GM12878 (cell line): ENCODE measurements around the gene VEGFB. TPM values are rescaled to one million over a fixed set of nuclear protein-coding genes. Genes with fewer than 3 reads are reported as not detected.

Source experiments
- ATAC-seq: fragments of 200-7000 bp; cut with Tn5 transposase; 3 replicates; pipeline ENCODE4 v1.9.1; 2020; ENCODE audit warnings: mild to moderate bottlenecking, moderate library complexity
- BruUV-seq: library from RNA; stranded (reverse); fragments of 400-500 nt; replicated peaks from 2 replicates; lab custom pipeline; 2021; lab: Mats Ljungman, UMichigan
- CTCF ChIA-PET: fragments of 300-600 bp; sonication (Branson Sonifier 250); formaldehyde crosslinking; extraction: SDS; loops from one replicate; lab custom pipeline; 2021; ENCODE audit warnings: inconsistent platforms; lab: Yijun Ruan, JAX
- POLR2A ChIA-PET: fragments of 350-600 bp; formaldehyde crosslinking; extraction: SDS; loops from one replicate; lab custom pipeline; 2021; ENCODE audit warnings: inconsistent platforms; lab: Charles Lee
- RAD21 ChIA-PET: fragments of 300-600 bp; sonication (Branson Sonifier 250); formaldehyde crosslinking; loops from one replicate; lab custom pipeline; 2023; ENCODE audit warnings: antibody characterized with exemption; ENCODE audit not compliant: unreplicated experiment; lab: Charles Lee
- SMC1A ChIA-PET: fragments of 300-600 bp; sonication (Branson Sonifier 250); formaldehyde crosslinking; loops from one replicate; lab custom pipeline; 2023; ENCODE audit not compliant: unreplicated experiment, uncharacterized antibody; lab: Charles Lee
- DNase-seq: peaks from one replicate; pipeline ENCODE4 v3.0.0-alpha.2; 2011; ENCODE audit warnings: low read depth, low spot score
- FAIRE-seq: peaks from 3 replicates; lab custom pipeline; 2011; peaks lifted over from hg19 to GRCh38; lab: Jason Lieb, UNC
- H2AFZ ChIP-seq: 2 replicates; pipeline ENCODE4 v1.6.0; 2011; ENCODE audit warnings: low read depth, low read length, control low read depth; ENCODE audit not compliant: control insufficient read depth
- H3K27ac ChIP-seq: 2 replicates; pipeline ENCODE4 v1.5.1; 2011; ENCODE audit warnings: control low read depth; ENCODE audit not compliant: control insufficient read depth, insufficient read depth
- H3K27me3 ChIP-seq, 2 experiments: replicated peaks in 1 of 2; 2 replicates each; pipeline versions ENCODE4 v1.6.0 to v1.6.1; 2011; ENCODE audit warnings: low read length in 1 of 2; ENCODE audit not compliant: control insufficient read depth in 2 of 2, insufficient read depth in 2 of 2
- H3K36me3 ChIP-seq, 2 experiments: 2 replicates each; pipeline ENCODE4 v1.5.1; 2011; ENCODE audit warnings: low read length in 1 of 2; ENCODE audit not compliant: control insufficient read depth in 2 of 2, insufficient read depth in 2 of 2
- H3K4me1 ChIP-seq: 2 replicates; pipeline ENCODE4 v1.6.1; 2011; ENCODE audit warnings: mild to moderate bottlenecking, low read length, moderate library complexity, mixed read lengths; ENCODE audit not compliant: control insufficient read depth, insufficient read depth
- H3K4me2 ChIP-seq: 2 replicates; pipeline ENCODE4 v1.6.0; 2011; ENCODE audit warnings: control low read depth; ENCODE audit not compliant: control insufficient read depth, insufficient read depth
- H3K4me3 ChIP-seq: fragments of 200-600 bp; sonication (generic); 2 replicates; pipeline ENCODE4 v1.5.1; 2016
- H3K79me2 ChIP-seq: 2 replicates; pipeline ENCODE4 v1.6.0; 2011; ENCODE audit warnings: low read length; ENCODE audit not compliant: control insufficient read depth, insufficient read depth
- H3K9ac ChIP-seq: 2 replicates; pipeline ENCODE4 v1.8.0; 2011; ENCODE audit warnings: low read length, control low read depth, mixed read lengths; ENCODE audit not compliant: control insufficient read depth, insufficient read depth
- H3K9me3 ChIP-seq: replicated peaks from 3 replicates; pipeline ENCODE4 v1.5.1; 2011; ENCODE audit warnings: mild to moderate bottlenecking, low read length; ENCODE audit not compliant: control insufficient read depth, insufficient read depth
- H4K20me1 ChIP-seq: 2 replicates; pipeline ENCODE4 v1.6.0; 2011; ENCODE audit not compliant: control insufficient read depth, insufficient read depth
- BRCA1 ChIP-seq: IDR thresholded peaks from 2 replicates; pipeline ENCODE4 v1.6.1; 2011; ENCODE audit warnings: low read depth, low read length, improper control_type of control experiment
- CHD1 ChIP-seq: IDR thresholded peaks from 2 replicates; pipeline ENCODE4 v1.6.1; 2012; ENCODE audit warnings: low read depth, low read length, improper control_type of control experiment
- CHD2 ChIP-seq: IDR thresholded peaks from 2 replicates; pipeline ENCODE4 v1.6.1; 2011; ENCODE audit warnings: low read depth, low read length, improper control_type of control experiment, borderline replicate concordance
- CREM ChIP-seq: IDR thresholded peaks from 2 replicates; pipeline ENCODE4 v1.6.1; 2014; ENCODE audit warnings: antibody characterized with exemption, low read depth
- EP300 ChIP-seq, 2 experiments: fragments of 150-350 bp in 1 of 2; IDR thresholded peaks; 2 replicates each; pipeline ENCODE4 v1.6.1; 2011 to 2012; ENCODE audit warnings: low read depth in 2 of 2, low read length in 2 of 2, borderline replicate concordance in 1 of 2, improper control_type of control experiment in 1 of 2, inconsistent platforms in 1 of 2; ENCODE audit not compliant: control insufficient read depth in 1 of 2
- HCFC1 ChIP-seq: fragments of 150-350 bp; IDR thresholded peaks from 2 replicates; pipeline ENCODE4 v1.6.1; 2014; ENCODE audit warnings: low read length
- KAT2A ChIP-seq: conservative IDR thresholded peaks from 2 replicates; pipeline ENCODE4 v1.6.1; 2011; ENCODE audit warnings: low read depth, low read length; ENCODE audit not compliant: control insufficient read depth
- KLF5 ChIP-seq: fragments of 450-650 bp; IDR thresholded peaks from 2 replicates; pipeline ENCODE4 v1.6.1; 2014; ENCODE audit warnings: mild to moderate bottlenecking; ENCODE audit not compliant: partially characterized antibody
- MXI1 ChIP-seq: fragments of 150-350 bp; IDR thresholded peaks from 2 replicates; pipeline ENCODE4 v1.6.1; 2011; ENCODE audit warnings: low read depth, mild to moderate bottlenecking, inconsistent platforms, low read length, improper control_type of control experiment
- SREBF2 ChIP-seq: IDR thresholded peaks from 2 replicates; pipeline ENCODE4 v1.6.1; 2012; ENCODE audit warnings: mild to moderate bottlenecking, low read length
- TCF3 ChIP-seq: IDR thresholded peaks from 2 replicates; pipeline ENCODE4 v1.6.1; 2012; ENCODE audit warnings: low read depth, mild to moderate bottlenecking, low read length, borderline replicate concordance; ENCODE audit not compliant: insufficient read depth
- WGBS: methylation state at CpG from one replicate; pipeline ENCODE4 v1.1.6; 2016; ENCODE audit warnings: low lambda C conversion rate; ENCODE audit not compliant: insufficient replicate concordance, insufficient coverage; ENCODE audit errors: missing lambda C conversion rate; 5-methylcytosine and 5-hydroxymethylcytosine counted together
- in situ Hi-C: fragments of 300-500 bp; cut with MboI; formaldehyde crosslinking; loops from 9 replicates; pipeline ENCODE4 v1.14.3; 2018; ENCODE audit warnings: mixed read lengths
- intact Hi-C: fragments of 100-400 bp; cut with micrococcal nuclease; formaldehyde crosslinking; loops from one replicate; pipeline ENCODE4 v1.14.2; 2022; ENCODE audit not compliant: unreplicated experiment
- polyA plus RNA-seq, 11 experiments: library from polyadenylated mRNA; depleted of rRNA in 4 of 11; unstranded in 6 of 11; stranded (reverse) in 5 of 11; fragments of >200 nt; fragmentation: Nextera tagmentation in 4 of 11; fragmentation: Illumina TruSeq in 1 of 11; extraction: Ambion mirVana in 4 of 11; extraction: Trizol in 1 of 11; gene quantifications; 1 replicate in 1 of 11; 2 replicates in 10 of 11; pipeline versions ENCODE4 v1.2.1 to v1.2.3, GENCODE V29; 2011 to 2016; ENCODE audit warnings: inconsistent platforms in 2 of 11, missing spikeins in 2 of 11, low read depth in 1 of 11
- total RNA-seq, 4 experiments: library from RNA; depleted of rRNA in 3 of 4; stranded (reverse); fragments of >200 nt in 3 of 4; fragmentation: Illumina TruSeq in 1 of 4; extraction: Trizol in 1 of 4; gene quantifications; 2 replicates each; pipeline versions ENCODE4 v1.2.1 to v1.2.3, GENCODE V29; 2013 to 2021
- TF ChIP-seq, protein P1 (sequence below): fragments of 150-350 bp; IDR thresholded peaks from 2 replicates; pipeline ENCODE4 v1.6.1; 2014; ENCODE audit warnings: mild to moderate bottlenecking, low read depth, low read length
- TF ChIP-seq, protein P2 (sequence below): fragments of 450-650 bp; IDR thresholded peaks from 2 replicates; pipeline ENCODE4 v1.6.1; 2017; ENCODE audit warnings: mild to moderate bottlenecking, moderate library complexity

VEGFB gene
- total and polyA plus RNA-seq, 10 of the 15 experiments (the other 5 are each of a cell fraction or from before 2014, with no cell fraction given), result 7.0 to 75.8 (median 20.3) TPM

DNA sequence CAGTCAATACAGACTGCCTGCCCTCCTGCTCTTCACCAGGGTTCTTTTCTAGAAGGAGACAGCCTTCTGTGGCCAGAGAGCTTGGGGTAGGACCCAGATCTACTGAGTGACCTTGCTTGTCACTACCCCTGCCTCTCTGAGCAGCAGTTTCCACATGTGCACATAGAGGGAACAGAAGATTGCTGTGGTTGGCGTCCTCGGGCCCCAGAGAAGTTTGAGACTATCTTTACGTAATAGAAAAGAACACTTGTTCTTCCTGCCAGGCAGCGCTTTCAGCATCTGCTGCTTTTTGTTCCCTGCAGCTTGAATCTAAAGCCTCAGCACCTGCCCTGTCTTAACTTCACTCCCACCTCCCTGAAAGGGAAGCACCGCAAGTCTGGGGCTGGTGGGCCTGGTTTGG, 4.6 kb downstream of the VEGFB start:
- no TSS peak for BruUV-seq
- RAD21 ChIA-PET, result interaction anchor here (0.9 to 1.1 kb wide), 2 partner anchors 29 to 34 kb away, joined by 3 read pairs; no protein-coding TSS in a partner anchor
- POLR2A ChIA-PET, result interaction anchor here (0.6 to 3.0 kb wide), 9 partner anchors 9 to 53 kb away, joined by 3 to 21 read pairs (median 3); partner anchors contain the start of genes DNAJC4, FERMT3 and STIP1
- no peak for ATAC-seq
- FAIRE-seq, result no peak
- H4K20me1 ChIP-seq, result no peaks in the 10 kb centered on the region
- no peaks in the 10 kb centered on the region for H3K27me3 ChIP-seq
- H2AFZ ChIP-seq, result no peak overlapping the region
- intact Hi-C loops, result no loop called here
- in situ Hi-C loops, result loop anchor here (25.0 kb wide), 1 partner anchor 1623 kb away; the partner anchor contains the start of genes CFL1, EFEMP2 and MUS81
- H3K9me3 ChIP-seq, result no peaks in the 10 kb centered on the region
- SMC1A ChIA-PET, result no interaction called here
- peak overlapping the region; percentile 92 for H3K27ac ChIP-seq
- peaks cover 47% of the 10 kb centered on the region for H3K4me1 ChIP-seq
- peaks cover 0 to 10% of the 10 kb centered on the region in 2 experiments; a peak in 2 of 4 replicates for H3K36me3 ChIP-seq
- WGBS, result 43% methylated on average over 5 of the region's 5 CpGs
- H3K4me2 ChIP-seq, result peak overlapping the region; percentile 38; the same call in 1 of the 2 replicates
- no peak for DNase-seq
- no peak overlapping the region for H3K4me3 ChIP-seq
- H3K9ac ChIP-seq, result no peak overlapping the region; the same call in 1 of the 2 replicates
- peaks cover 29% of the 10 kb centered on the region for H3K79me2 ChIP-seq
- CTCF ChIA-PET, result interaction anchor here (0.6 to 6.2 kb wide), 6 partner anchors 12 to 1411 kb away, joined by 3 to 31 read pairs (median 4); partner anchors contain the start of genes FERMT3 and PLCB3
- TF ChIP-seq HCFC1 (no peak), TCF3 (no peak), CREM (no peak), SREBF2 (no peak), KAT2A (no peak), EP300 (IDR thresholded peaks at IDR 0.05; ENCODE audit: borderline replicate concordance in 1 of 2, control insufficient read depth in 1 of 2, low read depth in 2 of 2, low read length in 2 of 2) (no peak), BRCA1 (no peak), KLF5 (no peak), CHD1 (no peak), MXI1 (no peak), CHD2 (no peak)
- TF ChIP-seq, protein P1, sequence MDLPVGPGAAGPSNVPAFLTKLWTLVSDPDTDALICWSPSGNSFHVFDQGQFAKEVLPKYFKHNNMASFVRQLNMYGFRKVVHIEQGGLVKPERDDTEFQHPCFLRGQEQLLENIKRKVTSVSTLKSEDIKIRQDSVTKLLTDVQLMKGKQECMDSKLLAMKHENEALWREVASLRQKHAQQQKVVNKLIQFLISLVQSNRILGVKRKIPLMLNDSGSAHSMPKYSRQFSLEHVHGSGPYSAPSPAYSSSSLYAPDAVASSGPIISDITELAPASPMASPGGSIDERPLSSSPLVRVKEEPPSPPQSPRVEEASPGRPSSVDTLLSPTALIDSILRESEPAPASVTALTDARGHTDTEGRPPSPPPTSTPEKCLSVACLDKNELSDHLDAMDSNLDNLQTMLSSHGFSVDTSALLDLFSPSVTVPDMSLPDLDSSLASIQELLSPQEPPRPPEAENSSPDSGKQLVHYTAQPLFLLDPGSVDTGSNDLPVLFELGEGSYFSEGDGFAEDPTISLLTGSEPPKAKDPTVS, result no peak
- TF ChIP-seq, protein P2, sequence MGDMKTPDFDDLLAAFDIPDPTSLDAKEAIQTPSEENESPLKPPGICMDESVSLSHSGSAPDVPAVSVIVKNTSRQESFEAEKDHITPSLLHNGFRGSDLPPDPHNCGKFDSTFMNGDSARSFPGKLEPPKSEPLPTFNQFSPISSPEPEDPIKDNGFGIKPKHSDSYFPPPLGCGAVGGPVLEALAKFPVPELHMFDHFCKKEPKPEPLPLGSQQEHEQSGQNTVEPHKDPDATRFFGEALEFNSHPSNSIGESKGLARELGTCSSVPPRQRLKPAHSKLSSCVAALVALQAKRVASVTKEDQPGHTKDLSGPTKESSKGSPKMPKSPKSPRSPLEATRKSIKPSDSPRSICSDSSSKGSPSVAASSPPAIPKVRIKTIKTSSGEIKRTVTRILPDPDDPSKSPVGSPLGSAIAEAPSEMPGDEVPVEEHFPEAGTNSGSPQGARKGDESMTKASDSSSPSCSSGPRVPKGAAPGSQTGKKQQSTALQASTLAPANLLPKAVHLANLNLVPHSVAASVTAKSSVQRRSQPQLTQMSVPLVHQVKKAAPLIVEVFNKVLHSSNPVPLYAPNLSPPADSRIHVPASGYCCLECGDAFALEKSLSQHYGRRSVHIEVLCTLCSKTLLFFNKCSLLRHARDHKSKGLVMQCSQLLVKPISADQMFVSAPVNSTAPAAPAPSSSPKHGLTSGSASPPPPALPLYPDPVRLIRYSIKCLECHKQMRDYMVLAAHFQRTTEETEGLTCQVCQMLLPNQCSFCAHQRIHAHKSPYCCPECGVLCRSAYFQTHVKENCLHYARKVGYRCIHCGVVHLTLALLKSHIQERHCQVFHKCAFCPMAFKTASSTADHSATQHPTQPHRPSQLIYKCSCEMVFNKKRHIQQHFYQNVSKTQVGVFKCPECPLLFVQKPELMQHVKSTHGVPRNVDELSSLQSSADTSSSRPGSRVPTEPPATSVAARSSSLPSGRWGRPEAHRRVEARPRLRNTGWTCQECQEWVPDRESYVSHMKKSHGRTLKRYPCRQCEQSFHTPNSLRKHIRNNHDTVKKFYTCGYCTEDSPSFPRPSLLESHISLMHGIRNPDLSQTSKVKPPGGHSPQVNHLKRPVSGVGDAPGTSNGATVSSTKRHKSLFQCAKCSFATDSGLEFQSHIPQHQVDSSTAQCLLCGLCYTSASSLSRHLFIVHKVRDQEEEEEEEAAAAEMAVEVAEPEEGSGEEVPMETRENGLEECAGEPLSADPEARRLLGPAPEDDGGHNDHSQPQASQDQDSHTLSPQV, result no peak
